ENCODE data around the gene RHOH.

RHOH gene

DNA sequence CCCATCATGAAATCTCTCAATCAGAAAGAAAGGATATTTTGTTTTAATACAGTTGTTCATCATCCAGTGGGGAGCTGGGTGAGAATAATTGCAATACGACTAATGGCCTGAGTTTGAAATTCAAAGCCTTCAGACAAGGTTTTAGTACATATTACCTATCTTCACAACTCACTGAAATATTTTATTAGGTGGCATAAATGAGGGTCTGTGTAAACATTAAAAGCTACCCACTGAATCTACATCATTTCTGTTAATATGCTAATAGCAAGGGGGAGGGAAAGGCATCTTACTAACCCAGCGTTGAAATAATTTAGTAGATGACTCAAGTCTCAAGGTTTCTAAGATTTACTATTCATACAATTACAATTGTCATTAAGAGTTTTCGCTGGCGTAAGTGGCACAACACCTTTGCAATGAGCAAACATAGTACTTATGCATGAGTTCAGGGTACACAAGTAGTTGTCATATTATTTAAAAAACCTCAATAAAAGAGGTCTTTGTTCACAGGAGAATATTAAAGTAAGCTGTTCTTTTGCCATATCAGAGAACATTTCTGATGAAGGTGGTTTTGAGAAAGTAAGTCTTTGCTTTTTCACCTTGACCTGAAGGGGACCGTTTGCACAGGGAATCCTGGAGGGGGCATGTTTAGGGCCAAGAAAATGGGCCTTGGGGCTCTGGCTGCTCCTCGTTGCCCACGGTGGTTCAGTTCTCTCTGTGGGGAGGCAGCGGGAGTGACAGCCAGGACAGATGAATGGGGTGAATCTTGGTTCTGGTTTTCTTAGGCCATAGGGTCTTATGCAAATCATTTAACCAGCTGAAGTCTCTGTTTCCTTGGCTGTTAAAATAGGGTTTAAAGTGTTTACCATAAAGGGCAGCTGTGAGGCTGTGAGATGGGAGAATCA is 4.5 kb upstream of the RHOH start:
- TF ChIP-seq, protein P1, sequence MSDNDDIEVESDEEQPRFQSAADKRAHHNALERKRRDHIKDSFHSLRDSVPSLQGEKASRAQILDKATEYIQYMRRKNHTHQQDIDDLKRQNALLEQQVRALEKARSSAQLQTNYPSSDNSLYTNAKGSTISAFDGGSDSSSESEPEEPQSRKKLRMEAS (IDR thresholded peaks at IDR 0.05), result no peak
- no peak for TF ChIP-seq TEAD4 (IDR thresholded peaks at IDR 0.05)
- TF ChIP-seq EGR1 (IDR thresholded peaks at IDR 0.05), result no peak
- TF ChIP-seq EP300 (IDR thresholded peaks at IDR 0.05; ENCODE audit: borderline replicate concordance), result no peak
- TF ChIP-seq NFIC (IDR thresholded peaks at IDR 0.05), result no peak
- TF ChIP-seq FOXM1 (IDR thresholded peaks at IDR 0.05; ENCODE audit: borderline replicate concordance, low read depth), result no peak
- TF ChIP-seq, protein P2, sequence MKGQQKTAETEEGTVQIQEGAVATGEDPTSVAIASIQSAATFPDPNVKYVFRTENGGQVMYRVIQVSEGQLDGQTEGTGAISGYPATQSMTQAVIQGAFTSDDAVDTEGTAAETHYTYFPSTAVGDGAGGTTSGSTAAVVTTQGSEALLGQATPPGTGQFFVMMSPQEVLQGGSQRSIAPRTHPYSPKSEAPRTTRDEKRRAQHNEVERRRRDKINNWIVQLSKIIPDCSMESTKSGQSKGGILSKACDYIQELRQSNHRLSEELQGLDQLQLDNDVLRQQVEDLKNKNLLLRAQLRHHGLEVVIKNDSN (IDR thresholded peaks at IDR 0.05), result no peak

DNA sequence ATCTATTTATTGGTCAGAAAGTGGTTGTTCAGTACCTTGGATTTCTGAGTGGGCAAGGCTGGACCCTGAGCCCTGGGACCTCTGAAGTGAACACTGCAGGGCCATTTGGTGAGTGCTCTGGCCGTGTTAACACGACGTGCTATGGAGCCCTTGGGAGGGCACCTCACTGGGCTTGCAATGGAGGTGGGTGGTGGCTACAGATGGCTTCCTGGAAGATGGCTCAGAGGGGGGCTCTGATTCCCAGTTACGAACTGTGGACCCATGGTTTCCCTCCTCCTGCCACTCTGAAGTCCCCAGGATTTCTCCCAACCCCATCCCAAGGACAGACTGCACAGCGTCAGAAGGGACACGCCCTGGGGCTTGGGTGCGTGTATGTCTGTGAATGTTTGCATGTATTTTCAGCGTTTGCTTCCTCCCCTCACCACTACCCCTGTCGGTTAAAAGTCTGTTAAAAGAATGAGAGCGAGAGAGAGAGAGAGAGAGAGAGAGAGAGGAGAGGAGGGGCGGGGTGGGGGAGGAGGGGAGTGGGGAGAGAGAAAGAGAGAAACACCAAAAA is 3.7 kb upstream of the RHOH start:
- TF ChIP-seq TCF12 (IDR thresholded peaks at IDR 0.05; ENCODE audit: low read depth) (no peak), RAD21 (IDR thresholded peaks at IDR 0.05; ENCODE audit: low read depth) (no peak), CREB1 (IDR thresholded peaks at IDR 0.05; ENCODE audit: low read depth) (no peak), EP300 (IDR thresholded peaks at IDR 0.05; ENCODE audit: borderline replicate concordance) (no peak), YY1 (IDR thresholded peaks at IDR 0.05; ENCODE audit: low read depth) (no peak), TAF1 (IDR thresholded peaks at IDR 0.05; ENCODE audit: low read depth) (no peak), CEBPB (IDR thresholded peaks at IDR 0.05) (no peak), EGR1 (IDR thresholded peaks at IDR 0.05) (no peak), NFIC (IDR thresholded peaks at IDR 0.05) (no peak)
- TF ChIP-seq, protein P3, sequence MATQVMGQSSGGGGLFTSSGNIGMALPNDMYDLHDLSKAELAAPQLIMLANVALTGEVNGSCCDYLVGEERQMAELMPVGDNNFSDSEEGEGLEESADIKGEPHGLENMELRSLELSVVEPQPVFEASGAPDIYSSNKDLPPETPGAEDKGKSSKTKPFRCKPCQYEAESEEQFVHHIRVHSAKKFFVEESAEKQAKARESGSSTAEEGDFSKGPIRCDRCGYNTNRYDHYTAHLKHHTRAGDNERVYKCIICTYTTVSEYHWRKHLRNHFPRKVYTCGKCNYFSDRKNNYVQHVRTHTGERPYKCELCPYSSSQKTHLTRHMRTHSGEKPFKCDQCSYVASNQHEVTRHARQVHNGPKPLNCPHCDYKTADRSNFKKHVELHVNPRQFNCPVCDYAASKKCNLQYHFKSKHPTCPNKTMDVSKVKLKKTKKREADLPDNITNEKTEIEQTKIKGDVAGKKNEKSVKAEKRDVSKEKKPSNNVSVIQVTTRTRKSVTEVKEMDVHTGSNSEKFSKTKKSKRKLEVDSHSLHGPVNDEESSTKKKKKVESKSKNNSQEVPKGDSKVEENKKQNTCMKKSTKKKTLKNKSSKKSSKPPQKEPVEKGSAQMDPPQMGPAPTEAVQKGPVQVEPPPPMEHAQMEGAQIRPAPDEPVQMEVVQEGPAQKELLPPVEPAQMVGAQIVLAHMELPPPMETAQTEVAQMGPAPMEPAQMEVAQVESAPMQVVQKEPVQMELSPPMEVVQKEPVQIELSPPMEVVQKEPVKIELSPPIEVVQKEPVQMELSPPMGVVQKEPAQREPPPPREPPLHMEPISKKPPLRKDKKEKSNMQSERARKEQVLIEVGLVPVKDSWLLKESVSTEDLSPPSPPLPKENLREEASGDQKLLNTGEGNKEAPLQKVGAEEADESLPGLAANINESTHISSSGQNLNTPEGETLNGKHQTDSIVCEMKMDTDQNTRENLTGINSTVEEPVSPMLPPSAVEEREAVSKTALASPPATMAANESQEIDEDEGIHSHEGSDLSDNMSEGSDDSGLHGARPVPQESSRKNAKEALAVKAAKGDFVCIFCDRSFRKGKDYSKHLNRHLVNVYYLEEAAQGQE (IDR thresholded peaks at IDR 0.05; ENCODE audit: low read depth), result no peak
- TF ChIP-seq, protein P2 (IDR thresholded peaks at IDR 0.05), result no peak
- TF ChIP-seq, protein P1 (IDR thresholded peaks at IDR 0.05), result no peak

DNA sequence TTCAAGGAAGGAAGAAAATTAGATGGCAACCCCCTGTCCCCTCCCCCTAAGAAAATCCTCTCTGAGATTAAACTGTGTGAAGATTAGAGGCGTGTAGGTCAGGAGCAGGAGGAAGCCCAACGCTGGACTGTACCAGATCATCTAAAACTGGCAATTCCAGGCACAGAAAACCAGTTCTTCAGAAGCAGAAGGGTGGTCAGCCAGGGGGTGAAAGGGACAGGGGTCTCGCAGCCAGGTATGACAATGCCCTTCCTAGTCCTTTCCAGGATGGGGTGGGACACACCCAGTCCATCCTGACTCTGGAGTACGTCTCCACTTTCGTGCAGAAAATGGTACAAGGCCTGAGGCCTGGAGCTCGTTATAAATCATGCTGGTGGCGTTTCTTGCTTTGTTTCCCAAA is 3.3 kb upstream of the RHOH start:
- TF ChIP-seq RAD21 (IDR thresholded peaks at IDR 0.05; ENCODE audit: low read depth) (no peak), NFIC (IDR thresholded peaks at IDR 0.05) (no peak), CREB1 (IDR thresholded peaks at IDR 0.05; ENCODE audit: low read depth) (no peak), EGR1 (IDR thresholded peaks at IDR 0.05) (no peak), TEAD4 (IDR thresholded peaks at IDR 0.05) (no peak), FOXM1 (IDR thresholded peaks at IDR 0.05; ENCODE audit: borderline replicate concordance, low read depth) (no peak), TCF12 (IDR thresholded peaks at IDR 0.05; ENCODE audit: low read depth) (no peak), ZBTB7A (IDR thresholded peaks at IDR 0.05; ENCODE audit: low read depth) (no peak), CEBPB (IDR thresholded peaks at IDR 0.05) (no peak), YY1 (IDR thresholded peaks at IDR 0.05; ENCODE audit: low read depth) (no peak), EP300 (IDR thresholded peaks at IDR 0.05; ENCODE audit: borderline replicate concordance) (no peak), TAF1 (IDR thresholded peaks at IDR 0.05; ENCODE audit: low read depth) (no peak)
- TF ChIP-seq, protein P1 (IDR thresholded peaks at IDR 0.05), result no peak
- TF ChIP-seq, protein P2 (IDR thresholded peaks at IDR 0.05), result no peak
- TF ChIP-seq, protein P3 (IDR thresholded peaks at IDR 0.05; ENCODE audit: low read depth), result no peak

DNA sequence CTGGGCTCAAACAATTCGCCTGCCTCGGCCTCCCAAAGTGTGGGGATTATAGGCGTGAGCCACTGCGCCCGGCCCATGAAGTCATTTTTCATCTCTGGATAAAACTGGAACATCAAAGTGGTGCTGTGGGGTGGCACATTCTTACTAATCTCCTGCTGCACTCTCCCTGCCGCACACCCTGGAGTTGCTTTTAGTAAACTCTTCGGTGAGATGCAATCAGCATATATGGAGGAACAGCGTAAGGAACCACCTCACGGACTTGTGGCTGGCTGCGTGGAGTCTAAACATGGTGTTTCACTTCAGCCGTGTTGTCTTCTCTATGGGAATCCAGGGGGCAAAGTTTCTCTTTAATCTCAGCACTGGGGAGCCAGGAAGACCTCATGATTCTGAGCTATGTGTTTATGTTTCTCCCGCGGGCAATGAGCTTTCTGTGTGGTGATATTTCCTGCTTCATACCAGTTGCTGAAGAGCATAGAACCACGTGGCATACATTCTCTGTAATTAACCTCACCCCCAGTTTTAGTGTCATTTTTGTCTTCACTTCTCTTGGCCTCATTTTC is 2.1 kb upstream of the RHOH start:
- TF ChIP-seq CEBPB (IDR thresholded peaks at IDR 0.05), result no peak
- TF ChIP-seq, protein P2 (IDR thresholded peaks at IDR 0.05), result no peak
- TF ChIP-seq YY1 (IDR thresholded peaks at IDR 0.05; ENCODE audit: low read depth), result no peak
- TF ChIP-seq EP300 (IDR thresholded peaks at IDR 0.05; ENCODE audit: borderline replicate concordance), result no peak
- TF ChIP-seq RAD21 (IDR thresholded peaks at IDR 0.05; ENCODE audit: low read depth), result no peak
- no peak for TF ChIP-seq FOXM1 (IDR thresholded peaks at IDR 0.05; ENCODE audit: borderline replicate concordance, low read depth)
- no peak for TF ChIP-seq EGR1 (IDR thresholded peaks at IDR 0.05)
- TF ChIP-seq ZBTB7A (IDR thresholded peaks at IDR 0.05; ENCODE audit: low read depth), result no peak
- no peak for TF ChIP-seq TCF12 (IDR thresholded peaks at IDR 0.05; ENCODE audit: low read depth)
- TF ChIP-seq, protein P3 (IDR thresholded peaks at IDR 0.05; ENCODE audit: low read depth), result no peak
- no peak for TF ChIP-seq TEAD4 (IDR thresholded peaks at IDR 0.05)
- TF ChIP-seq, protein P1 (IDR thresholded peaks at IDR 0.05), result no peak
- no peak for TF ChIP-seq NFIC (IDR thresholded peaks at IDR 0.05)
- TF ChIP-seq TAF1 (IDR thresholded peaks at IDR 0.05; ENCODE audit: low read depth), result no peak
